Activated gamma-delta T cell treated with Interleukin-2 at 50 U/mL for 16 hours (primary cell): ENCODE results near the gene CDKN1A.
A peak's percentile ranks its signal among the peaks of the same experiment; 100 is the strongest.
"Not testable (repeated sequence)": the region's sequence is repeated elsewhere in the genome, so short reads cannot be mapped to it uniquely, and the experiment has no call there.

Source experiments
- DNase-seq: peaks from one replicate; pipeline ENCODE4 v3.0.0-alpha.2; 2020

The CDKN1A gene

GRCh38 chr6:36722879-36723278 lies 44.4 kb downstream of the CDKN1A start:
- no peak for DNase-seq

DNA sequence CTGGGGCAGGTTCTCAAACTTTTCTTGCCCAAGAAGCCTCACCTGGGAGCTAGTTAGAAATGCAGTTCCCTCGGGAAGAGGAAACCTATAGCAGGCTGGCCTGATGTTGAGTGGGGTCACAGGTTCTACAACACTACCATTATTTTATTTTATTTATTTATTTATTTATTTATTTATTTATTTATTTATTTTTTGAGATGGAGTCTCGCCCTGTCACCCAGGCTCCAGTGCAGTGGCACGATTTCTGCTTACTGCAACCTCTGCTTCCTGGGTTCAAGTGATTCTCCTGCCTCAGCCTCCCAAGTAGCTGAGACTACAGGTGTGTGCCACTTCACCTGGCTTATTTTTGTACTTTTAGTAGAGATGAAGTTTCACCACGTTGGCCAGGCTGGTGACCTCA lies 45.5 kb downstream of the CDKN1A start:
- DNase-seq, result not testable (repeated sequence)

GRCh38 chr6:36724514-36725390 lies 46.2 kb downstream of the CDKN1A start:
- DNase-seq, result peak; percentile 28

DNA sequence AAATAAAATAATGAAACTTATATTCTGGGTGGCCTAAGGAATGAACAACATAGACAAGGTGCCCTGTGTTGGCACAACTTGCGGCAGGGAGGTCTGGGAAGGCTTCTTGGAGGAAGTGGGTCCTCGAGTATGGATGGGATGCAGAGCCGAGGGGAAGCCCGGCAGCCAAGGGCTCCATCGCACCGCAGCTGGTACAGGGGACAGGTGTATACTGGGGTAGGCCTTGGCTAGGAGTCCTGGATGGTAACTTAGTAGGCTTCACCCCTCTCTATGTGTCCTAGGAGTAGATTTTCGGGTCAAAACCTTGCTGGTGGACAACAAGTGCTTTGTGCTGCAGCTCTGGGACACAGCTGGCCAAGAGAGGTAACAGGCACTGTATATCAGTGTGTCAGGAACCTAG lies 47.1 kb downstream of the CDKN1A start:
- DNase-seq, result no peak

- no peak for DNase-seq
These were observed 49.0 kb downstream of the CDKN1A start for GRCh38 chr6:36727505-36728021.

- DNase-seq, result no peak
These were observed 50.0 kb downstream of the CDKN1A start for GRCh38 chr6:36728289-36729160.

GRCh38 chr6:36729161-36729524 lies 50.6 kb downstream of the CDKN1A start:
- DNase-seq, result no peak

- DNase-seq, result no peak
These were observed 52.2 kb downstream of the CDKN1A start for GRCh38 chr6:36730424-36731380.

DNA sequence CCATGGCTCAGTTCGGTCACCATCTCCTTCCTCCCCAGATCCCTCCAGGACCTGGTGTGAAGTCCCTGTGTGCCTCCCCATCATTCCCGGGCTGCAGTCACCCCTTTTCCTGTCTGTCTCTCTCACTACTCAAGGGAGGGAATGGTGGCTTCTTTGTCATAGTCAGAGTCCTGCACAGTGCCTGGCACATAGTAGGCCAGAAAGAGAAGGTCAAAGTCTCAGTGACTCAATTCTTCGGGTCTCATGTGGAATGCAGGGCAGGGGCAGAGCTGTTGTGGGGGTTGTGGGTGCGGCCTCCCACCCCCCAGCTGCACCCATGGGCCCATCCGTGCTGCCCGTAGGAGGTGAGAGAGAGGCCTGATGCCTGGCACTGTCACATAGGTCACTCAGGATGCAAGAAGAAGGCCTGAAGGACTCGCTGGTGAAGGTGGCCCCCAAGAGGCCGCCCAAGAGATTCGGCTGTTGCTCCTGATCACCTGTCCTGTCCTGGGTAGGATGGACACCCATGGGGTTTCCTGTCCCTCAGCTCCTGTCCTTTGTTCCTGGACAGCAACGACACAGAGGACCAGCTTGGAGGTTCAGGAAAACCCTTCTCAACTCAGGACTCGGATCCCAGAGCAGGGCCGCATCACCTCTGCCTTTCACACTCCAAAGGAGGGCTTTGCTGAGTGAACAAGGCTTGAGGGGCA lies 53.3 kb downstream of the CDKN1A start:
- no peak for DNase-seq

GRCh38 chr6:36733300-36733699 lies 54.8 kb downstream of the CDKN1A start:
- DNase-seq, result no peak

DNA sequence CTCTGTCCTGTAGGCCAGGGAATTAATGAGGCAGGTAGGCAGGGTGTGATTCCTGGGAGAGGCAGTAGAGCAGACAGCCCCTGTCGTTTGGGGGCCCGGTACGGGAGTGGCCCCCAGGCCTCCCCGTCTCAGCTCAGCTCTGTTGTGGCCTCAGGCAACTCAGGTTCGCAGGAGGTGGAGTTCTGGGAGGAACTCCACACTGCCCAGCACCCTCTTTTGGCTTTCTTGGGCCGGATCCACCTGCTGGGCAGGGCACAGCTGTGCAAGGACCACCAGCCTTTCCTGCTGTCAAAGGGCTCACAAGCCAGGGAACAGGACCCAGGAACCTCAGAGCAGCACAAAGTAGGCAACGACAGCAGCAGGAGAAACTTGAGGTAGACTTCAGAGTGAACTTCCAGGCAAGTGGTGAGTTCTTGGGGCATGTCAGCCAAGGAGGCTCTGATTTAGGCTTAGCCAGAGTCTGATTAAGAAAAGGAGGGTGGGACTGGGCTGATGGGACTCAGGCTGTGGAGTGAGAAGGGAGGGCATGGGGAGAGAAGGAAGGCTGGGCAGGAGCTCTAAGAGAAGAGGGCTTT lies 56.1 kb downstream of the CDKN1A start:
- no peak for DNase-seq

- DNase-seq, result peak; percentile 24
These were observed 56.9 kb downstream of the CDKN1A start for GRCh38 chr6:36735110-36736071.
